ENCODE results near the gene KCNJ10. TPM values are rescaled to one million over a fixed set of nuclear protein-coding genes. Genes with fewer than 3 reads are reported as not detected.

KCNJ10 gene
- total and polyA plus RNA-seq, 2 donors (not counting 3 experiments of a cell fraction or from before 2014, with no cell fraction given) = not detected

GRCh38 chr1:160052936-160053335 is 17.0 kb downstream of the KCNJ10 start:
- Histone ChIP-seq H3K27me3 (ENCODE audit: control insufficient read depth in 2 of 2, insufficient read depth in 2 of 2, low read length in 2 of 2) (peaks cover 13 to 30% of the 10 kb centered on the region in 2 experiments), H4K20me1 (replicated peaks; ENCODE audit: control insufficient read depth, extremely low read depth, insufficient read depth, low read length) (no peaks in the 10 kb centered on the region), H3K27ac (ENCODE audit: insufficient read depth, low read depth, low read length) (no peak overlapping the region), H3K9me3 (replicated peaks; ENCODE audit: control insufficient read depth, insufficient read depth, low read length) (no peaks in the 10 kb centered on the region), H3K4me1 (ENCODE audit: control insufficient read depth, extremely low read depth, insufficient read depth, low read length) (no peaks in the 10 kb centered on the region), H3K9ac (replicated peaks; ENCODE audit: extremely low read depth, insufficient read depth, low read length) (no peak overlapping the region), H3K9me1 (replicated peaks; ENCODE audit: control insufficient read depth, extremely low read depth, insufficient read depth, low read length) (no peaks in the 10 kb centered on the region), H3K79me2 (ENCODE audit: control insufficient read depth, insufficient read depth, low read length) (no peaks in the 10 kb centered on the region), H3K36me3 (ENCODE audit: control insufficient read depth in 2 of 2, extremely low read depth in 1 of 2, insufficient read depth in 2 of 2, low read length in 2 of 2) (no peaks in the 10 kb centered on the region), H3K4me3 (replicated peaks in 1 of 3; ENCODE audit: insufficient read depth in 1 of 3, low read depth in 1 of 3, low read length in 3 of 3) (no peak overlapping the region), H2AFZ (ENCODE audit: low read depth, low read length) (no peak overlapping the region), H3K4me2 (ENCODE audit: insufficient read depth, low read length) (no peak overlapping the region)
- BruUV-seq (replicated peaks) = no TSS peak
- TF ChIP-seq MYC (IDR thresholded peaks at IDR 0.05; ENCODE audit: low read depth, low read length) (no peak), MAX (IDR thresholded peaks at IDR 0.05; ENCODE audit: insufficient read depth, insufficient read length) (no peak), EZH2 (IDR thresholded peaks at IDR 0.05; ENCODE audit: borderline replicate concordance, low read depth, low read length, severe bottlenecking) (no peak), POLR2A (IDR thresholded peaks at IDR 0.05; ENCODE audit: low read depth, low read length) (no peak), CTCF (IDR thresholded peaks at IDR 0.05; ENCODE audit: extremely low read depth in 1 of 2, insufficient read depth in 1 of 2, low read depth in 1 of 2, low read length in 2 of 2) (no peak), FOS (IDR thresholded peaks at IDR 0.05; ENCODE audit: borderline replicate concordance, insufficient read depth, low read length) (no peak), GATA2 (IDR thresholded peaks at IDR 0.05; ENCODE audit: insufficient read depth, insufficient read length, low read depth, low read length) (no peak), JUN (IDR thresholded peaks at IDR 0.05; ENCODE audit: borderline replicate concordance, insufficient read depth, insufficient read length, low read depth) (no peak), POLR2AphosphoS5 (IDR thresholded peaks at IDR 0.05; ENCODE audit: insufficient read depth, low read depth, low read length) (no peak)
- CTCF ChIA-PET = interaction anchor here (1.3 kb wide), 1 partner anchor 140 kb away, joined by 3 read pairs; no protein-coding TSS in a partner anchor
- POLR2A ChIA-PET = no interaction called here
- dilution Hi-C loops (cut with MboI; ENCODE audit: extremely low pct_ligation_motif_present, low sequenced_read_pairs) = no loop called here
- DNase-seq (ENCODE audit: low read depth, low spot score) = no peak
- FAIRE-seq = no peak
- intact Hi-C loops (cut with micrococcal nuclease) = no loop called here

Data from endothelial cell of umbilical vein (primary cell).